ENCODE results near the gene PSMB9. TPM values are rescaled to one million over a fixed set of nuclear protein-coding genes. Genes with fewer than 3 reads are reported as not detected.

PSMB9 gene
- total RNA-seq = 0.39 and 0.87 TPM in 2 replicates

GRCh38 chr6:32853541-32854375 is at the start of gene PSMB9, which contains the start of gene TAP1:
Gene PSMB9, plus strand, starts transcription at chr6:32854192. Its CDS starts 38 bp downstream, at chr6:32854230.
Gene TAP1, minus strand, starts transcription at chr6:32853704. Its CDS starts 68 bp downstream, at chr6:32853636.

GRCh38 chr6:32816746-32817204 is 37.2 kb upstream of the PSMB9 start, which contains the start of gene HLA-DOB:
Gene HLA-DOB, minus strand, starts transcription at chr6:32817002. Its CDS starts 51 bp downstream, at chr6:32816951.

GRCh38 chr6:32838114-32838958 is 15.7 kb upstream of the PSMB9 start, which contains the start of gene TAP2:
Gene TAP2, minus strand, starts transcription at chr6:32838739. Its CDS starts 506 bp downstream, at chr6:32838233.

GRCh38 chr6:32843979-32844838 is 9.8 kb upstream of the PSMB9 start, which contains the start of gene PSMB8:
Gene PSMB8, minus strand, starts transcription at chr6:32844047. Its CDS starts 51 bp downstream, at chr6:32843996.

Small RNAs within 50 kb of the gene (small RNA-seq; reads per million reads assigned to genes)
- gene HLA-Z = not detected

Other genes starting within 250 kb of the PSMB9 start
- gene HLA-DQA1, start 216.8 kb upstream of the PSMB9 start, total RNA-seq = not detected in 2 replicates
- gene HLA-DQB1, start 187.5 kb upstream of the PSMB9 start, total RNA-seq = 0.22 TPM in 1 of 2 replicates, not detected in the other
- not detected in 2 replicates for gene HLA-DQA2, start 112.8 kb upstream of the PSMB9 start, total RNA-seq
- gene HLA-DQB2, start 90.7 kb upstream of the PSMB9 start, total RNA-seq = not detected in 2 replicates
- 1.2 and 3.0 TPM in 2 replicates for gene HLA-DOB, start 37.2 kb upstream of the PSMB9 start, total RNA-seq
- 24.7 and 73.0 TPM in 2 replicates for gene TAP2, start 15.5 kb upstream of the PSMB9 start, total RNA-seq
- 6.9 and 11.8 TPM in 2 replicates for gene PSMB8, start 10.1 kb upstream of the PSMB9 start, total RNA-seq
- 13.0 and 26.2 TPM in 2 replicates for gene TAP1, start 488 bp upstream of the PSMB9 start, total RNA-seq
- under 0.01 TPM in 1 of 2 replicates, not detected in the other for gene HLA-DMB, start 86.8 kb downstream of the PSMB9 start, total RNA-seq
- 3.1 and 6.3 TPM in 2 replicates for gene HLA-DMA, start 98.9 kb downstream of the PSMB9 start, total RNA-seq
- gene BRD2, start 114.4 kb downstream of the PSMB9 start, total RNA-seq = 144 and 181 TPM in 2 replicates
- gene HLA-DOA, start 155.4 kb downstream of the PSMB9 start, total RNA-seq = not detected in 2 replicates
- gene HLA-DPA1, start 219.5 kb downstream of the PSMB9 start, total RNA-seq = 9.0 and 14.9 TPM in 2 replicates
- gene HLA-DPB1, start 221.8 kb downstream of the PSMB9 start, total RNA-seq = 46.8 and 57.7 TPM in 2 replicates